Inflammatory macrophage treated with lipopolysaccharide for 1 hour (primary cell): ENCODE results near the gene BRD2.

Experiments used
- DNase-seq, 2 donors: peaks; one replicate each; pipeline ENCODE4 v3.0.0-alpha.2; 2020 to 2022

Gene BRD2

DNA sequence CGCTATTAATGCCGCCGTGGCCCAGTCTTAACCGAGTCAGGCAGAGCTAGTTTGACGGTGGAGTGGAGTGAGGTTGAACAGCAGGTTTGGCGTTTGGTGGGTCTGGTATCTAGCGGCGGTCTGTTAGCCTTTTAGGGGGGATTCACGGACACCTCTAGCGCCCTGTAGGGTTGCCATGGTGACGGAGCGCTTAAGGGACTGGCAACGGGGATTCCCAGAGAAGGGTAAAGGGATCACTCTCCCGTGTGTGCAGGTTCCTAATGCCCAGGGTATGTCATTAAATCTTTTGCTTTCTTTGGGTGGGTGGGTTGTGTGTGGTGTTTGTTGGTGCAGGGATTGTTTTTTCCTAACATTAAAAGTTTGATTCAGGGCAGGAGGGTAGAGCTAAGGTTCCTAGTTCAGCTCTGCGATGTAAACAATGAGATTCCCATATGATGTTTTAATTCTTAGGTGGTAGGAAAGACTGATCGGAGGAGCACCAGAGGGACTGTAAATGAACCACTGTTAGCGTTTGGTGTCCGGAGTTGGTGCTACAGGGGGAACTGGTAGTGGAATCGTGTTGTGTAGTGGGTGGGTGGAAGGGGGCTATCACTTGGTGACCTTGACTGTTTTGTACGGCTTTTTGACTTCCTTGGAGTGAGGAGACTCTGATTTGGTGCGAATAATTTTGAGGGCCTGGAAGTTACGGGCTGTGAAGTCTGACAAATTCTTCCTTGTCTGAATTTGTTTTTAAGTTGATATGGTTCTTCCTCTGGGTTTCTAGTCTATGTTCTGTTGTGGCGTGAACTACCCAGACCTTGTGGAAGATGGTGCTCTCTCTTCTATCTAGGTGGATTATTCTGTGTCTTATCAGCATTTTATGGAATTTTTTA lies 5.0 kb downstream of the BRD2 start:
- DNase-seq = peak; percentile 60 to 65

DNA sequence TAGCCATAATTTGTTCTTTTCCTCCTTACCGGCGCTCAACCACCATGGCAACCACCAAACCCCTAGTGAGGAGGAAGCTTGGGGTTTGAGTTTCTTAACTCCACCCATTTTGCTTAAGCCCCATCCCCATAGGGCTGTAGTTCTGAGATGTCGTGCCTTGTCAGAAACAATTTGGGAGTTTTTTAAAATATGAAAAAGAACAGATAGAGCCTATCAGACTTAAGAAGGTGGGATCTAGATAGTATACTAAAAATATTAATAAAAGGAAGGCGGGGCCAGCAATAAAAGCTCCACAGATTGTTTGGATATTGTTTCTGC lies 5.6 kb downstream of the BRD2 start:
- no peak for DNase-seq

DNA sequence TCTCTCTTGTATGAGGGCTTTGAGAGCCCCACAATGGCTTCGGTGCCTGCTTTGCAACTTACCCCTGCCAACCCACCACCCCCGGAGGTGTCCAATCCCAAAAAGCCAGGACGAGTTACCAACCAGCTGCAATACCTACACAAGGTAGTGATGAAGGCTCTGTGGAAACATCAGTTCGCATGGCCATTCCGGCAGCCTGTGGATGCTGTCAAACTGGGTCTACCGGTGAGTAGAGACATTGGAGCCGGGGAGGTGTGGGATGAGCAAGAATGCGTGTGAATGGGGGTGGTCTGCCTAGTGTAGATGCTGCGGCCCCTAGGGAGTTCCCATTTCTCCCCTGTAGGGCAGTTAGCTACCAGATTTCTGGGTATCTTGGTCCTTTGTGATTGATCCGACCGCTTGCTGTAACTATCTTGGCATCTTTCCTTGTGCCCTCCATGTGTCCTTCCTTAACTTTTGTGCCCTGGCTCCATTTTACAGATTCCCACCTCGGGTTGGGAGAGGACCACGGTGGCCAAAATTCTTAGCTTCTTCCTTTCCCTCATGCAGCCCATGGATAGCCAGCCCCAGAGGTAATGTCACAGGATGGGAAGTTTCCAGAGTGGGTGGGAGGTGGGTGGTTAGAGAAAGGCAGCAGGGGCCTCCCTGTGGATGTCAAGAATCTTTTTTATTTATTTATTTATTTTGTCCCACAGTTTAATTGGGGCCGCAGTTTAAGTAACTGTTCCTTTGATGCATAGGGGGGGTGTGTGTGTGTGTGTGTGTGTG lies 6.3 kb downstream of the BRD2 start:
- DNase-seq = peak in 1 of 2 donors; percentile 43

DNA sequence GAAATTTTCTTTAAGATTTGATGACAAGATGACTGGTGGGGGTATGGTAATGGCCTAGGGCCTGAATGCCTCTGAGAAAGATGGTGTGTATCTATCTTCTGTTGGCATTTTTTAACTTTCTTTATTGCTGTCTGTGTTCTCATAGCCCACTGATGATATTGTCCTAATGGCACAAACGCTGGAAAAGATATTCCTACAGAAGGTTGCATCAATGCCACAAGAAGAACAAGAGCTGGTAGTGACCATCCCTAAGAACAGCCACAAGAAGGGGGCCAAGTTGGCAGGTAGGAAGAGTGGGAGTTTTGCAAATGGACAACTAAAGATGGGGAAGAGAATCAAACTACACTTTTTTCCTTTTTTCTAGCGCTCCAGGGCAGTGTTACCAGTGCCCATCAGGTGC lies 7.5 kb downstream of the BRD2 start:
- DNase-seq = no peak

DNA sequence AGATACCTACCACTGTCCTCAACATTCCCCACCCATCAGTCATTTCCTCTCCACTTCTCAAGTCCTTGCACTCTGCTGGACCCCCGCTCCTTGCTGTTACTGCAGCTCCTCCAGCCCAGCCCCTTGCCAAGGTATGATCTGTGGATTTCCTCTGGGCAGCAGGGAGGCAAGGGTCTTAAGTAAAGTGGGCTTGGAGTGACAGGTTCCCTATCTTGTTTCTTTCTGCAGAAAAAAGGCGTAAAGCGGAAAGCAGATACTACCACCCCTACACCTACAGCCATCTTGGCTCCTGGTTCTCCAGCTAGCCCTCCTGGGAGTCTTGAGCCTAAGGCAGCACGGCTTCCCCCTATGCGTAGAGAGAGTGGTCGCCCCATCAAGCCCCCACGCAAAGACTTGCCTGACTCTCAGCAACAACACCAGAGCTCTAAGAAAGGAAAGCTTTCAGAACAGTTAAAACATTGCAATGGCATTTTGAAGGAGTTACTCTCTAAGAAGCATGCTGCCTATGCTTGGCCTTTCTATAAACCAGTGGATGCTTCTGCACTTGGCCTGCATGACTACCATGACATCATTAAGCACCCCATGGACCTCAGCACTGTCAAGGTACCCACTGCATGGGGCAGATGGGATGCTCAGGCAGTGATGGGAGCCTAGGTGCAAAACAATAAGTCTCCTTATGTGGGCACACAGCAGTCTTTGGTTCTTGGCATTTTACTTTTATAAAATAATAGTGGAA lies 8.1 kb downstream of the BRD2 start:
- no peak for DNase-seq

DNA sequence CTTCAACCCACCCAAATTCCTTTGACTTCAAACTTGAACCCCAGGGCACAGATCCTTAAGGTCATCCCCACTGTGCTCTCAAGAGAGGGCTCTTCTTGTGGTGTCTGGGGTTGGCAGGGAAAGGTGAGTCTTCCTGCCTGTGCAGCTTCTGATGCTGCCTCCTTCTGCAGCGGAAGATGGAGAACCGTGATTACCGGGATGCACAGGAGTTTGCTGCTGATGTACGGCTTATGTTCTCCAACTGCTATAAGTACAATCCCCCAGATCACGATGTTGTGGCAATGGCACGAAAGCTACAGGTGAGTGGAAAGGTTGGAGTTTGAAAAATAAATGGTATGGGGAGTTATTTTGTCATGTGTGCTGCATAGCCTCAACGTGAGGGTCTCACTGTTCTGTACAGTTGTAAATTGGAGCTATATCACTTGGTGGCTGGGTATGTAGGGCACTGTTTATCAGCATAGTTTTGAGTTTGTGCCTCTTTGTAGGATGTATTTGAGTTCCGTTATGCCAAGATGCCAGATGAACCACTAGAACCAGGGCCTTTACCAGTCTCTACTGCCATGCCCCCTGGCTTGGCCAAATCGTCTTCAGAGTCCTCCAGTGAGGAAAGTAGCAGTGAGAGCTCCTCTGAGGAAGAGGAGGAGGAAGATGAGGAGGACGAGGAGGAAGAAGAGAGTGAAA lies 9.0 kb downstream of the BRD2 start:
- no peak for DNase-seq

DNA sequence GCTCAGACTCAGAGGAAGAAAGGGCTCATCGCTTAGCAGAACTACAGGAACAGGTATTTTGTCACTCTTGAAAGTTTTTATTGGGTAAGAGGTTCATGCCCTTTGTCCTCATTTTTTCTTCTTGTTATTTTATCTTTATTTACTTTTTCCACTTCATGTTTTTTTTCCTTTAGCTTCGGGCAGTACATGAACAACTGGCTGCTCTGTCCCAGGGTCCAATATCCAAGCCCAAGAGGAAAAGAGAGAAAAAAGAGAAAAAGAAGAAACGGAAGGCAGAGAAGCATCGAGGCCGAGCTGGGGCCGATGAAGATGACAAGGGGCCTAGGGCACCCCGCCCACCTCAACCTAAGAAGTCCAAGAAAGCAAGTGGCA lies 9.5 kb downstream of the BRD2 start:
- no peak for DNase-seq

DNA sequence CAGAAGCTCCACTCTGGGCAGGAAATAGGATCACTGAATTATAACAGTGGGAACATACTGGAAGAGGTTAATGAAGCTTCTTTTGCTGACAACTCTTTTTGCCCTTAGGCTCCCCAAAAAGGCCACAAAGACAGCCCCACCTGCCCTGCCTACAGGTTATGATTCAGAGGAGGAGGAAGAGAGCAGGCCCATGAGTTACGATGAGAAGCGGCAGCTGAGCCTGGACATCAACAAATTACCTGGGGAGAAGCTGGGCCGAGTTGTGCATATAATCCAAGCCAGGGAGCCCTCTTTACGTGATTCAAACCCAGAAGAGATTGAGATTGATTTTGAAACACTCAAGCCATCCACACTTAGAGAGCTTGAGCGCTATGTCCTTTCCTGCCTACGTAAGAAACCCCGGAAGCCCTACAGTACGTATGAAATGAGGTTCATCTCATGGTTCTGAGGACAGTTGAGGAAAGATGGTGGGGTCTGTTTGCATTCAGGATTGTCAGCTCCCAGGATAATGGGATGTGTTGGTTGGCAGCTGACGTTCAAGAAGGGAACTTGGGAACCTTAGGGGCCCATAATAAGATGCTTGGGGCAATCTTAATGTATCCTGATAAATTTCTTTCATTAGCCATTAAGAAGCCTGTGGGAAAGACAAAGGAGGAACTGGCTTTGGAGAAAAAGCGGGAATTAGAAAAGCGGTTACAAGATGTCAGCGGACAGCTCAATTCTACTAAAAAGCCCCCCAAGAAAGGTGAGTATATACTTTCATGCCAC lies 11.5 kb downstream of the BRD2 start:
- DNase-seq = no peak

DNA sequence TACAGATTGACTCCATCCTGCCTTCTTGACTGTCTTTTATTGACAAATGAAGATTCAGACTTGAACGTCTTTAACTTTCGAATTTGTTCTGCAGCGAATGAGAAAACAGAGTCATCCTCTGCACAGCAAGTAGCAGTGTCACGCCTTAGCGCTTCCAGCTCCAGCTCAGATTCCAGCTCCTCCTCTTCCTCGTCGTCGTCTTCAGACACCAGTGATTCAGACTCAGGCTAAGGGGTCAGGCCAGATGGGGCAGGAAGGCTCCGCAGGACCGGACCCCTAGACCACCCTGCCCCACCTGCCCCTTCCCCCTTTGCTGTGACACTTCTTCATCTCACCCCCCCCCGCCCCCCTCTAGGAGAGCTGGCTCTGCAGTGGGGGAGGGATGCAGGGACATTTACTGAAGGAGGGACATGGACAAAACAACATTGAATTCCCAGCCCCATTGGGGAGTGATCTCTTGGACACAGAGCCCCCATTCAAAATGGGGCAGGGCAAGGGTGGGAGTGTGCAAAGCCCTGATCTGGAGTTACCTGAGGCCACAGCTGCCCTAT lies 12.2 kb downstream of the BRD2 start:
- no peak for DNase-seq

DNA sequence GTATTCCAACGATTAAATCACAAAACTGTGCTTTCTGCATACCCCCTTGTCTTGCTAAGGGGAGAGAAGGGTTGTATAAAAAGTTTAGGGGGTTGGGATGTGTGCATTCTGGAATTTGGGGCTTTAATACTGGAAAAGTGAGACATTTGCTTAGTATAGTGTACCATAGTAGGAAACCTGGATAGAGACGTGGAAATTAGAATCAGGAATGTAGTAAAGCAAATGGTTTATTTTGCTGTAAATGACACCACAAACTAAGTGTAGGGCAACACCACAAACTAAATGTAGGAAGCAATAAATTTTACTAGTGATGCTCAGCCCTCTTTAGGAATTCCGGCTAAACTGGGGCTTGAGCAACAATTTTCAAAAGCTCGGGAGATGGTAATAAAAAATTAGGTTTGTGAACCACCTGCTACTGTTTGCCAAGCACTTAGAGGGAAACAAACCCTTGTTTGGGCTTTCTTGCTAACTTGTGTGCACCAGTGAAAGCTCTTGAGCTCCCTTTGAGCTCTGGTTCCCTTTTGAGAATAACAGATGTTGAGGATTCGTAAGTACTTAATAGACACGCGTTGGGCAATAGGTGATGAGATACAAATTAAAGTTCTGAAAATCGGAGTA lies 13.8 kb downstream of the BRD2 start:
- no peak for DNase-seq

DNA sequence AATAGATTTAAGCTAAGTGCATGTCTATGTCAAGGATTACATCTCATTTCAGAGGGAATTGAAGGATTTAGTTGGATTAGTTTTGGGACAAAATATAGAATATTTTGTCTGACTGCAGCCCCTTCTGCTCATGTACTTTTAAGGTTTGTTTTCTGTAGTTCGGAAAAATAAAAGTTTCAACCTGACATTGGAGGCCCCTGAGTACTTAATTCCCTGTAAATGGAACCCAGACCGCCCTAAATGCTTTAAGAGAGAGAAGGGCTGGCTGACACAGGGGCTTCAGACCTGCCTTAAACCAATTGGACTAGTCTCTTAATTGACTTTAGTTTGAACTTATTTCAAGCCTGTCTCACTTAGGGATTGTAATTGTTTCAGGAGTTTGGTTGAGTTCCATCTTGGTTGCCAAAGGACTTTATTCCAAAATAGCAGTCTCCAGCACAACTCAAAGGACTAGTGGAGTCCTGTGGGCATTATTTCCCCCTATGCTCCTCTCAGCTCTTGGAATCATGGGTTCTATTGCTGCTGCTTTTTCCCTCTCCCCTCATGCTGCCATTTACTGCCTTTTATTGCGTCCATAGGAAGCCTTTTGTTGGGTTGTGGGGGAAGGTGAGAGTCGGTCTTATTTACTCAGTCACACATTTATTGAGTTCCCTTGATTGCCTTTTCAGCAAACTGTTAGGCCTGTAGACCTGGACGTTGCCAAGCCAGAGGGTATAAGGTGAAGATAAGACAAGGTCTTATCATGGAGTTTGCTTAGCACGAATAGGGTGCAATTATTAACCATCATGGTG lies 14.5 kb downstream of the BRD2 start:
- DNase-seq = no peak

DNA sequence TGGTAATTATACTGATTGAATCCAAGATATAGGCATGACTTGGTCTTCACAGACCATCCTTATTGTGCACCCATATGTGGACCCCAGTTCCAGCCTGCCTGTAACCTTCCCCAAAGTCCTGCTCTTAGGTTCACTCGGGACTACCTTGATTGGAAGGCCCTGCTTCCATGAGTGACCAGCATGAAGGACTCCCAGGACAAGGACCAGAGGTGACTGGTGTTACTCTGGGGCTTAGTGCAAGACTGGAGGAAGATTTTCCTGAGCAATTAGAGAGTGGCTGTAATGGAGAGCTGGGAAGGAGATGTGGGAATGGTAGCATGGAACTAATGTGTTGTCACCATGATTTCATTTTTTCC lies 15.1 kb downstream of the BRD2 start:
- DNase-seq = no peak

DNA sequence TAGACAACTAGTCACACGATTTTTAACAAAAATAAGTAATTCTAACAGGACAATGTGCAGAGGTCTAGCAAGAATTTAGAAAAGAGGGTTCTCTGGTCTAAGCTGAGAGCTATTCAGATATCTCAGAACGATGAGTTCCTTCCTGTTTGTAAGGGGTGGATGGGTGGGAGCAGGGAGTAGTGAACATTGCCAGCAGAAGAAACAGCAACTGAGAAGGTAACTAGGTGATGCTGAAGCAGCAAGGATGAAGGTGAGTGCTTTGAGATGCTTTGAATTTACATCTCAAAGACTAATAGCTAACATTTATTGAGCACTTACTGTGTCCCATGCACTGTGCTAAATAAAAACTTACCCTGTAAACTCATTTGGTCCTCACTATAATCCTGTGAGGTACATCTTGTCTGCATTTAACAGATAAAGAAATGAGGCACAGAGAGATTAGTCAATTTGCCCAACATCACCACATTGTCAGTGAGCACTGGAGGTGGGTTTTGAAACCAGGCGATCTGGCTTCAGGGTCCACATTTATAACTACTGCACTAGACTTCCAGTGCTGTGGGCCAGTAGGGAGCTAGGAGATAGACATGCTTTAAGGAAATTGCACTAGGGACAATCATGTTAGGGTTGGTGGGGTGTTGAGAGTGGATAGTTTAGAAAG lies 15.7 kb downstream of the BRD2 start:
- DNase-seq = no peak

DNA sequence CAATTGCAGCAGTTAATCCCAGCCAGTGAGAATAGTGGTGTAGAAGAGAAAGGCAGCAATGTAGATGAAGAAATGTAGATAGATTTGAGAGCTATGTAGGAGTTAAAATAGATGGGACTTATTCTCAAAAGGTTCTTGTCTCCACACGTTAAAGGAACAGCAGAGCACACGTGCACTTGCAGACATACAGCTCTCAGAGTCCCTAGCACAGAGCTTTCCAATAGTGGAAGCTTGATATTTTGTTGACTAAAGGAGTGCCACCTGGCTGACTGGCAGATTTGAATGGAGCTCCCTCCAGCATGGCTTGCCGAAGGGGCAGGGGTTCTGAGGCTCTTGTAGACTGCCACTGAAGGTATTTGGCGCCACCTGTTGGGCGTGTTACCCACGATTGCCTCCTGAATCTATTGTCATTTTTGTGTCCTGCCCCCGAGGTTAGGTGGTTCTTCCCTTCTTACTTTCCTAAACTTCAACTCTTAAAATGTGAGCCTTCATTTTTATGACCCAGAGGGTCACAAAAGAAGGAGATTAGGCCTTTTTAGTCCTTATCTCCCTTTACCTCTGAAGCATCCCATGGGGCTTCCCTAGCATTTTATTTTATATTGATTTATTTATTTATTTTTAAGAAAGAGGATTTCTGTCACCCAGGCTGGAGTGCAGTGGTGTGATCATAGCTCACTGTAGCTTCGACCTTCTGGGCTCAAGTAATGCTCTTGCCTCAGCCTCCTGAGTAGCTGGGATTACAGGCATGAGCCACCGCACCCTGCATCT lies 16.4 kb downstream of the BRD2 start:
- DNase-seq = peak; percentile 59 to 88

DNA sequence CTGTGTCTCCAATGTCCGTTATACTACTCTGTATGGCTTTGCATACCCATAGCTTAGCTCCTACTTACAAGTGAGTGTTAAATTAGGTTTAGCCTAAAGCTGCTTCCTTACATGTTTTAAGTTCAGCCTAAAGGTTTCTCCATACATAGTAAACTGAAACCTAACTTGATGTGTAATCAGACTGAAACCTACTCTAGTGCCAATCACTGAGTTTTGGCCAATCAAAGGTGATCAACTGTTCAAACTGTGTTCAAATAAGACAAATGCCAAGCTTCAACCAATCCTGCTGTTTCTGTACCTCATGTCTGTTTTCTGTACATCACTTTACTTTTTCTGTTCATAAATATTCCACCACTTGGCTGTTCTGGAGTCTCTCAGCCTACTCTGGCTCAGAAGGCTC lies 21.0 kb downstream of the BRD2 start:
- DNase-seq = no peak

DNA sequence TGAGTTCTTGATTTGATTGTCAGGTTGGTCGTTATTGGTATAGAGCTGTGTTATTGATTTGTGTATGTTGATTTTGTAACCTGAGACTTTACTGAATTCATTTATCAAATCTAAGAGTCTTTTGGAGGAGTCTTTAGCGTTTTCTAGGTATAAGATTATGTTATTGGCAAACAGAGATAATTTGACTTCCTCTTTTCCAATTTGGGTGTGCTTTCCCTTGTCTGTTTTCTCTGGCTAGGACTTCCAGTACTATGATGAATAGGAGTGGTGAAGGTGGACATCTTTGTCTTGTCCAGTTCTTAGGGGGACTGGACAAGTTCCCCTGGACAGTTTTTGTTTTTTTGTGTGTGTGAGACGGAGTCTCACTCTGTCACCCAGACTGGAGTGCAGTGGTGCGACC lies 23.6 kb downstream of the BRD2 start:
- no peak for DNase-seq

DNA sequence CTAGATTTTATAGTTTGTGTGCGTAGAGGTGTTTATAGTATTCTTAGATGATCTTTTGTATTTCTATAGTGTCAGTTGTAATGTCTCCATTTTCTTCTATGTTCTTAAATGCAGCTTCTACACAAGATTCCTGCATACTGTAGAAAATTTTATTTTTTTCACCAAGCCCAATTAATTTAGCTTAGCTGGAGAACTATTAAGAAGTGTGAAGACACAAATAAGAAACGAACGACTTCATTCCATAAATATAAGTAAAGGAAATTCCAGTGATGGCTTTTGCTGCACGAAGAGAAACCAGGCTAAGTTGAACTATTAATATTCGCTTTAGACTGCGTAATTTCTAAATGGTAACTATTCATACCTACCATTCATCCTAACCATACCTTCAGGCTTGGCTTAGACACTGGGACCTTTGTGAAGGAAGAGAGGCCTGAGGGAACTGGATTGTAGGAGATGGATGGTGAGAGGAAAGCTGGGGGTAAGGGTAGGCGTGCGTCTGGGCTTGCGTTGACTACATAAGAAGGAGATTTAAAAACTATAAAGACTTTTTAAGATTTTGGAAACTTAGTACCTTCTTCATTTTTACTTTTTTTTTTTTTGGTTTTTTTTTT lies 25.1 kb downstream of the BRD2 start:
- no peak for DNase-seq

DNA sequence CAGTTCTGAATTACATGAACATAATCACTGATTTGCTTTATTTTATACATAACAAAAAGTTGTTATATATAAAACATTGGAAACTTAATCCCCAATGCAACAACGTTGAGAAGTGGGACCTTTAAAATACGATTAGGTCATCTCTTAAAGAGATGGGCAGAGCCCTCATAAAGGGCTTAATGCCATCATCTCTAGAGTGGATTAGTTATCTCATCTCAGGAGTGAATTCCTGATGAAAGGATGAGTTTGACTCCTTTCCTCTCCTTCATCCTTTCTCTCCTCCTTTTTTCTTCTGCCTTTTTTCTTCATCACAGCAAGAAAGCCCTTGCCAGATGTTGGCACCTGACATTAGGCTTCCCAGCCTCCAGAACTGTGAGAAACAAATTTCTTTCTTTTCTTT lies 27.1 kb downstream of the BRD2 start:
- no peak for DNase-seq

DNA sequence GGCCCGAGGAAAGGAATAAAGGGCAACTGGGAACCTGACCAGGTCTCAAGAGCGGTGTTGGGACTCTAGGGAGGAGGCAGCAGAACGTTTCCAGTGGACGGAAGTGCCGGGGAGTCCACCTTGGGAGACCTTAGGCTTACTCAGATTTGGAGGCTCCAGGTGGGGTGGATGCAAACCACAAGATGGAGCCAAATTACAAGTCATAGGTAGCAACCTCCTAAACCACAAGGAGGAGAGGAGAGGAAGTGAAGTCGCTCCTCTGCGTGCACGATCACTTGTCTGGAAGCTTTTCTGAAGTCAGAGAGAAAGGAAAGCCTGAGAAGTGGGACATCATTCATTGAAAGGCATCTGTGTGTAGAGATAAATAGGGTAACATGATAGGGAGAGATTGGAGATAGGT lies 31.7 kb downstream of the BRD2 start:
- no peak for DNase-seq
